GM12878 (cell line): ENCODE data around the gene PHF14. TPM values are rescaled to one million over a fixed set of nuclear protein-coding genes. Genes with fewer than 3 reads are reported as not detected.
A peak's percentile ranks its signal among the peaks of the same experiment; 100 is the strongest.

Source experiments
- ASH2L ChIP-seq: fragments of 300-600, 200-600 bp; sonication (generic); IDR thresholded peaks from 2 replicates; pipeline ENCODE4 v1.6.1; 2017; ENCODE audit warnings: low read depth, mild to moderate bottlenecking, borderline replicate concordance
- ATF2 ChIP-seq: IDR thresholded peaks from 2 replicates; pipeline ENCODE4 v1.6.1; 2012; ENCODE audit warnings: low read length, inconsistent platforms
- BHLHE40 ChIP-seq, 2 experiments: fragments of 450-650 bp in 1 of 2; IDR thresholded peaks; 2 replicates each; pipeline ENCODE4 v1.6.1; 2011 to 2017; ENCODE audit warnings: low read depth in 2 of 2, borderline replicate concordance in 1 of 2, improper control_type of control experiment in 1 of 2, low read length in 1 of 2, mild to moderate bottlenecking in 1 of 2
- BMI1 ChIP-seq: fragments of 450-650 bp; IDR thresholded peaks from 2 replicates; pipeline ENCODE4 v1.6.1; 2016; ENCODE audit warnings: mild to moderate bottlenecking, moderate library complexity, borderline replicate concordance
- BRCA1 ChIP-seq: IDR thresholded peaks from 2 replicates; pipeline ENCODE4 v1.6.1; 2011; ENCODE audit warnings: low read depth, low read length, improper control_type of control experiment
- CBX3 ChIP-seq: fragments of 200-600 bp; sonication (generic); IDR thresholded peaks from 2 replicates; pipeline ENCODE4 v1.6.1; 2016; ENCODE audit warnings: low read depth, borderline replicate concordance
- CTCF ChIP-seq, 3 experiments: IDR thresholded peaks in 2 of 3; conservative IDR thresholded peaks in 1 of 3; 2 replicates each; pipeline ENCODE4 v1.5.1; 2011; ENCODE audit warnings: low read depth in 3 of 3, low read length in 3 of 3, mild to moderate bottlenecking in 3 of 3, control low read depth in 2 of 3, moderate library complexity in 2 of 3, inconsistent platforms in 1 of 3, mixed read lengths in 1 of 3; ENCODE audit not compliant: control insufficient read depth in 2 of 3, insufficient read depth in 1 of 3; ENCODE audit errors: extremely low read depth in 1 of 3
- ESRRA ChIP-seq: IDR thresholded peaks from 2 replicates; pipeline ENCODE4 v1.6.1; 2012; ENCODE audit warnings: mild to moderate bottlenecking, low read length, improper control_type of control experiment
- ETV6 ChIP-seq, 2 experiments: fragments of 450-650 bp in 1 of 2; IDR thresholded peaks in 1 of 2; conservative IDR thresholded peaks in 1 of 2; 2 replicates each; pipeline ENCODE4 v1.6.1; 2014; ENCODE audit warnings: antibody characterized with exemption in 1 of 2, borderline replicate concordance in 1 of 2, low read depth in 1 of 2, mild to moderate bottlenecking in 1 of 2, moderate library complexity in 1 of 2
- FOS ChIP-seq: IDR thresholded peaks from 3 replicates; pipeline ENCODE4 v1.6.1; 2011; ENCODE audit warnings: borderline replicate concordance; ENCODE audit not compliant: insufficient read length; ENCODE audit errors: extremely low read depth
- HSF1 ChIP-seq: fragments of 150-350 bp; IDR thresholded peaks from 2 replicates; pipeline ENCODE4 v1.6.1; 2014; ENCODE audit warnings: mild to moderate bottlenecking, low read depth, low read length
- MAX ChIP-seq: IDR thresholded peaks from 2 replicates; pipeline ENCODE4 v1.6.1; 2012; ENCODE audit warnings: low read depth, low read length, improper control_type of control experiment
- NRF1 ChIP-seq: conservative IDR thresholded peaks from 2 replicates; pipeline ENCODE4 v1.6.1; 2011; ENCODE audit warnings: mild to moderate bottlenecking, low read depth, low read length, improper control_type of control experiment
- POLR2A ChIP-seq: IDR thresholded peaks from 2 replicates; pipeline ENCODE4 v1.6.1; 2011; ENCODE audit warnings: low read depth, mild to moderate bottlenecking, low read length
- RUNX3 ChIP-seq: IDR thresholded peaks from 2 replicates; pipeline ENCODE4 v1.6.1; 2012; ENCODE audit warnings: low read length, inconsistent platforms
- SIN3A ChIP-seq: IDR thresholded peaks from 2 replicates; pipeline ENCODE4 v1.6.1; 2012; ENCODE audit warnings: low read depth, low read length, improper control_type of control experiment
- STAT1 ChIP-seq: fragments of 450-650 bp; conservative IDR thresholded peaks from 2 replicates; pipeline ENCODE4 v1.6.1; 2014; ENCODE audit warnings: antibody characterized with exemption, mild to moderate bottlenecking
- TARDBP ChIP-seq: IDR thresholded peaks from 2 replicates; pipeline ENCODE4 v1.6.1; 2016; ENCODE audit warnings: borderline replicate concordance
- ZBTB4 ChIP-seq: fragments of 450-650 bp; formaldehyde crosslinking; IDR thresholded peaks from 2 replicates; pipeline ENCODE4 v1.4.0; 2022; ENCODE audit warnings: mild to moderate bottlenecking, moderate library complexity
- ZNF384 ChIP-seq: IDR thresholded peaks from 2 replicates; pipeline ENCODE4 v1.6.1; 2012; ENCODE audit warnings: low read depth, mild to moderate bottlenecking, low read length, improper control_type of control experiment, borderline replicate concordance
- polyA plus RNA-seq, 11 experiments: library from polyadenylated mRNA; depleted of rRNA in 4 of 11; unstranded in 6 of 11; stranded (reverse) in 5 of 11; fragments of >200 nt; fragmentation: Nextera tagmentation in 4 of 11; fragmentation: Illumina TruSeq in 1 of 11; extraction: Ambion mirVana in 4 of 11; extraction: Trizol in 1 of 11; gene quantifications; 1 replicate in 1 of 11; 2 replicates in 10 of 11; pipeline versions ENCODE4 v1.2.1 to v1.2.3, GENCODE V29; 2011 to 2016; ENCODE audit warnings: inconsistent platforms in 2 of 11, missing spikeins in 2 of 11, low read depth in 1 of 11
- total RNA-seq, 4 experiments: library from RNA; depleted of rRNA in 3 of 4; stranded (reverse); fragments of >200 nt in 3 of 4; fragmentation: Illumina TruSeq in 1 of 4; extraction: Trizol in 1 of 4; gene quantifications; 2 replicates each; pipeline versions ENCODE4 v1.2.1 to v1.2.3, GENCODE V29; 2013 to 2021

PHF14 gene
- total and polyA plus RNA-seq, 10 of the 15 experiments (the other 5 are each of a cell fraction or from before 2014, with no cell fraction given): 21.3 to 47.1 (median 29.9) TPM

GRCh38 chr7:10939911-10940703 is 33.6 kb upstream of the PHF14 start (continued):
- TF ChIP-seq MAX: peak; percentile 87; the same call in 1 of the 2 replicates
- TF ChIP-seq ATF2: 0 out of 2 replicates have a peak, but pooled peaks have one; percentile 19
- no peak for TF ChIP-seq BRCA1
- TF ChIP-seq STAT1: peak; percentile 93
- 0 out of 2 replicates have a peak, but pooled peaks have one; percentile 31 for TF ChIP-seq NRF1
- no peak for TF ChIP-seq ASH2L
- TF ChIP-seq HSF1: peak; percentile 3; the same call in 1 of the 2 replicates
- peak; percentile 55; the same call in 1 of the 2 replicates for TF ChIP-seq SIN3A
- TF ChIP-seq CTCF (IDR thresholded peaks at IDR 0.05 in 2 of 3, conservative IDR thresholded peaks at IDR 0.05 in 1 of 3; ENCODE audit: control insufficient read depth in 2 of 3, extremely low read depth in 1 of 3, insufficient read depth in 1 of 3, low read depth in 3 of 3, low read length in 3 of 3): no peak
- peak; percentile 98 for TF ChIP-seq POLR2A
- peak; percentile 81 to 95; a peak in 3 of 4 replicates for TF ChIP-seq BHLHE40 (IDR thresholded peaks at IDR 0.05; ENCODE audit: borderline replicate concordance in 1 of 2, low read depth in 2 of 2, low read length in 1 of 2)
- TF ChIP-seq FOS: no peak
- TF ChIP-seq ETV6 (conservative IDR thresholded peaks at IDR 0.05 in 1 of 2, IDR thresholded peaks at IDR 0.05 in 1 of 2; ENCODE audit: borderline replicate concordance in 1 of 2, low read depth in 1 of 2): no peak
- TF ChIP-seq CBX3: no peak
- no peak for TF ChIP-seq TARDBP
- TF ChIP-seq ZBTB4: no peak
- TF ChIP-seq RUNX3: peak; percentile 98
- no peak for TF ChIP-seq BMI1
- no peak for TF ChIP-seq ZNF384
- peak; percentile 81; the same call in 1 of the 2 replicates for TF ChIP-seq ESRRA
